ENCODE data around the gene LOXL3. TPM values are rescaled to one million over a fixed set of nuclear protein-coding genes. Genes with fewer than 3 reads are reported as not detected.
A peak's percentile ranks its signal among the peaks of the same experiment; 100 is the strongest.

LOXL3 gene
- total RNA-seq, 1 donor from 2014 or later: 24.2 TPM

DNA sequence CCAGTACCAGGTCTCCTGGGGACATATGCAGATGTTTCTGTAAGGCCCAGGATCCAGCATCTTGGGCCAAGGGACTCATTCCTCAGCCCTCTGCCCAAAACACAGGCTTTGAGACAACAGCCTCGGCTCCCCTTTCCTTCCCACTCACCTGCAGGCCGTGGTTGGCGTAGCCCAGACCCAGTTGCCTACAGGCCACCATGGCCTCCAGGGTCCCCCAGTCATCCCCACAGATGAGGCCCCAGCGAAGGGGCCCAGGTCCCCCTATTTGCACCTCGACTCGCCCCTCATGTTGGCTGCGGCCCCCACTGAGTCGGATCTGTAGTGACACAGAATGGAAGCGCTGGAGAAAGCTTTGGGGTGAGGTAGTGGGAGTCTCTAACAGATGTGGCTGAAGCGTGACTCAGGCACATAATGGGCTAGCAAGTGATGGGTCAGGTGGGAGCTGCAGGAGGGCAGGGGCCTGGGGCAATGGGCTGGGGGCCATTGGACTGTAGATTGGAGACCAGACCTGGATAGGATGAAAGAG is 18.2 kb downstream of the LOXL3 start:
- H3K9ac ChIP-seq: no peak overlapping the region
- no peak overlapping the region for H3K27ac ChIP-seq
- H3K27me3 ChIP-seq: no peaks in the 10 kb centered on the region
- no peak overlapping the region for H3K4me3 ChIP-seq
- Mint-ChIP-seq H3K4me1 (peaks cover 16% of the 10 kb centered on the region), H3K27ac (no peak overlapping the region), H3K27me3 (ENCODE audit: insufficient read depth, low read depth) (peaks cover 11% of the 10 kb centered on the region), H3K4me3 (no peak overlapping the region), H3K36me3 (peaks cover 16% of the 10 kb centered on the region), H3K9me3 (no peaks in the 10 kb centered on the region)
- H3K4me2 ChIP-seq: no peak overlapping the region
- H3K9me3 ChIP-seq (ENCODE audit: low read depth): no peaks in the 10 kb centered on the region
- no peak overlapping the region for H2AFZ ChIP-seq (replicated peaks)
- DNase-seq (ENCODE audit: low spot score): no peak
- H3K79me2 ChIP-seq (ENCODE audit: low read depth): peaks cover 12% of the 10 kb centered on the region
- no peaks in the 10 kb centered on the region for H3K36me3 ChIP-seq
- H4K20me1 ChIP-seq (ENCODE audit: low read depth): no peaks in the 10 kb centered on the region
- TF ChIP-seq EZH2phosphoT487 (IDR thresholded peaks at IDR 0.05) (no peak), EZH2 (IDR thresholded peaks at IDR 0.05) (no peak)
- TF ChIP-seq, protein P1, sequence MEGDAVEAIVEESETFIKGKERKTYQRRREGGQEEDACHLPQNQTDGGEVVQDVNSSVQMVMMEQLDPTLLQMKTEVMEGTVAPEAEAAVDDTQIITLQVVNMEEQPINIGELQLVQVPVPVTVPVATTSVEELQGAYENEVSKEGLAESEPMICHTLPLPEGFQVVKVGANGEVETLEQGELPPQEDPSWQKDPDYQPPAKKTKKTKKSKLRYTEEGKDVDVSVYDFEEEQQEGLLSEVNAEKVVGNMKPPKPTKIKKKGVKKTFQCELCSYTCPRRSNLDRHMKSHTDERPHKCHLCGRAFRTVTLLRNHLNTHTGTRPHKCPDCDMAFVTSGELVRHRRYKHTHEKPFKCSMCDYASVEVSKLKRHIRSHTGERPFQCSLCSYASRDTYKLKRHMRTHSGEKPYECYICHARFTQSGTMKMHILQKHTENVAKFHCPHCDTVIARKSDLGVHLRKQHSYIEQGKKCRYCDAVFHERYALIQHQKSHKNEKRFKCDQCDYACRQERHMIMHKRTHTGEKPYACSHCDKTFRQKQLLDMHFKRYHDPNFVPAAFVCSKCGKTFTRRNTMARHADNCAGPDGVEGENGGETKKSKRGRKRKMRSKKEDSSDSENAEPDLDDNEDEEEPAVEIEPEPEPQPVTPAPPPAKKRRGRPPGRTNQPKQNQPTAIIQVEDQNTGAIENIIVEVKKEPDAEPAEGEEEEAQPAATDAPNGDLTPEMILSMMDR (IDR thresholded peaks at IDR 0.05): no peak
- H3K4me1 ChIP-seq: peaks cover 9% of the 10 kb centered on the region
- peaks cover 12% of the 10 kb centered on the region for H3F3A ChIP-seq (ENCODE audit: low read depth)

DNA sequence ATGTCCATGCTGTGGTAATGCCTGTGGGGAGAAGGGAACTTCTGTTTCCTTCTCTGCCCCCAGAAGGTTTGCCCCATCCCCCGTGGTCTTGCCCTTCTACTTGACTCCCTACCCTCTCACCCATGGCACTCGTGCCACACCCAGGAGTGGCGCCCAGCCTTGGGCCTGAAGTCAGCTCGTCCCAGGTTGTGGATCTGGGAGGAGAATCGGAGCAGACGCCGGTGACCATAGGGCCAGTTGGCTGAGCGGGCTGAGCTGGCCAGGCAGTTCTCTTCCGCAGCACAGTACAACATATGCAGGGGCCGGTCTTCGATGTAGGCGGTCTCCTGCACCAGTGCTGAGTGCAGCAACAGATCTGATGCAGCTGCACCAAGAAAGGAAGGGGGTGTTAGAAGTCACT is 19.3 kb downstream of the LOXL3 start:
- Histone ChIP-seq H3K9me3 (ENCODE audit: low read depth) (no peaks in the 10 kb centered on the region), H3K36me3 (no peaks in the 10 kb centered on the region), H2AFZ (replicated peaks) (no peak overlapping the region), H3K4me2 (no peak overlapping the region), H3K27me3 (no peaks in the 10 kb centered on the region), H3K27ac (no peak overlapping the region), H3K4me3 (no peak overlapping the region), H4K20me1 (ENCODE audit: low read depth) (no peaks in the 10 kb centered on the region), H3K4me1 (peaks cover 10% of the 10 kb centered on the region), H3F3A (ENCODE audit: low read depth) (peaks cover 12% of the 10 kb centered on the region), H3K79me2 (ENCODE audit: low read depth) (peaks cover 17% of the 10 kb centered on the region), H3K9ac (no peak overlapping the region)
- TF ChIP-seq, protein P1 (IDR thresholded peaks at IDR 0.05): no peak
- TF ChIP-seq EZH2 (IDR thresholded peaks at IDR 0.05): no peak
- no peak for TF ChIP-seq EZH2phosphoT487 (IDR thresholded peaks at IDR 0.05)
- no peak for DNase-seq (ENCODE audit: low spot score)
- no peak overlapping the region for H3K27ac Mint-ChIP-seq
- peaks cover 17% of the 10 kb centered on the region for H3K4me1 Mint-ChIP-seq
- peaks cover 8% of the 10 kb centered on the region for H3K27me3 Mint-ChIP-seq (ENCODE audit: insufficient read depth, low read depth)
- H3K9me3 Mint-ChIP-seq: no peaks in the 10 kb centered on the region
- peaks cover 16% of the 10 kb centered on the region for H3K36me3 Mint-ChIP-seq
- no peak overlapping the region for H3K4me3 Mint-ChIP-seq

DNA sequence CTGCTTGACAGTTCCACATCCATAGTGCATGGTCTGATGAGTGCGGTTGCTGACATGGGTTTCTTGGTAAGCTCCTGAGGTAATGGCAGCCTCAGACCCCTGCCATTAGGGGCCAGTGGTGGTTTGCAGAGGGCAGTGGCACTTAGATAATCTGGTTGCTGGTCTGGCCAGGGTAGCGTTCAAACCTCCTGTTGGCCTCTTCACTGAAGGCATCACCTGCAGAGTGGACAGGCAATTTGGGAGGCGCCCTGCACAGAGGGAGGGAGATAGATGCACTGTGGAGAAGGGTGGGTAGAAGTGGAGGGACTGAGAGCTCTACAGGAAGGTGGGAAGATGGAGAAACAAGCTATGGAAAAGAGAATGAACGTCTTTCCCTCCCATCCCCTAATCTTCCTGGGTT is 20.3 kb downstream of the LOXL3 start:
- H3K4me1 ChIP-seq: peaks cover 14% of the 10 kb centered on the region
- H3K9ac ChIP-seq: no peak overlapping the region
- no peak overlapping the region for H3K4me3 ChIP-seq
- H3K9me3 Mint-ChIP-seq: no peaks in the 10 kb centered on the region
- no peak overlapping the region for H3K27ac Mint-ChIP-seq
- H3K36me3 Mint-ChIP-seq: peaks cover 16% of the 10 kb centered on the region
- no peak overlapping the region for H2AFZ ChIP-seq (replicated peaks)
- H3K4me3 Mint-ChIP-seq: peak overlapping the region; percentile 24
- no peak overlapping the region for H3K4me2 ChIP-seq
- H4K20me1 ChIP-seq (ENCODE audit: low read depth): no peaks in the 10 kb centered on the region
- H3K36me3 ChIP-seq: no peaks in the 10 kb centered on the region
- TF ChIP-seq, protein P1 (IDR thresholded peaks at IDR 0.05): no peak
- TF ChIP-seq EZH2 (IDR thresholded peaks at IDR 0.05) (no peak), EZH2phosphoT487 (IDR thresholded peaks at IDR 0.05) (no peak)
- H3K79me2 ChIP-seq (ENCODE audit: low read depth): peaks cover 26% of the 10 kb centered on the region
- H3K27ac ChIP-seq: no peak overlapping the region
- no peaks in the 10 kb centered on the region for H3K27me3 ChIP-seq
- no peaks in the 10 kb centered on the region for H3K9me3 ChIP-seq (ENCODE audit: low read depth)
- H3K4me1 Mint-ChIP-seq: peaks cover 23% of the 10 kb centered on the region
- H3F3A ChIP-seq (ENCODE audit: low read depth): peaks cover 12% of the 10 kb centered on the region
- peaks cover 7% of the 10 kb centered on the region for H3K27me3 Mint-ChIP-seq (ENCODE audit: insufficient read depth, low read depth)
- no peak for DNase-seq (ENCODE audit: low spot score)
